Transverse colon (tissue), 4 donors: Measurements from ENCODE around the gene ELP5. TPM values are rescaled to one million over a fixed set of nuclear protein-coding genes. Genes with fewer than 3 reads are reported as not detected.
A peak's percentile ranks its signal among the peaks of the same experiment; 100 is the strongest.

ENCODE experiments used
- DNase-seq: peaks from one replicate; pipeline ENCODE4 v3.0.0-alpha.2; 2019
- H3K27ac ChIP-seq, 4 donors: fragments of 200-600 bp; sonication (generic); 2 replicates each; pipeline ENCODE4 v1.5.1; 2016 to 2018; ENCODE audit warnings: inconsistent platforms in 4 of 4
- H3K27me3 ChIP-seq: fragments of 200-600 bp; sonication (generic); 2 replicates; pipeline ENCODE4 v1.5.1; 2017; ENCODE audit warnings: inconsistent platforms
- H3K36me3 ChIP-seq, 4 donors: fragments of 200-600 bp; sonication (generic); 2 replicates each; pipeline ENCODE4 v1.5.1; 2017 to 2019; ENCODE audit warnings: inconsistent platforms in 4 of 4
- H3K4me1 ChIP-seq, 4 donors: fragments of 200-600 bp; sonication (generic); 2 replicates each; pipeline ENCODE4 v1.5.1; 2017 to 2020; ENCODE audit warnings: inconsistent platforms in 4 of 4
- H3K4me3 ChIP-seq, 4 donors: fragments of 200-600 bp; sonication (generic); 1 replicate in 1 of 4; 2 replicates in 3 of 4; pipeline versions ENCODE4 v1.5.1 to v1.6.1; 2017 to 2019; ENCODE audit warnings: inconsistent platforms in 4 of 4
- H3K9me3 ChIP-seq, 2 donors: fragments of 200-600 bp; sonication (generic); 2 replicates each; pipeline ENCODE4 v1.5.1; 2017 to 2019; ENCODE audit warnings: inconsistent platforms in 2 of 2
- CTCF ChIP-seq, 5 experiments: fragments of 200-600 bp in 3 of 5; fragments of 450-650 bp in 2 of 5; sonication (generic) in 3 of 5; IDR thresholded peaks; 1 replicate in 2 of 5; 2 replicates in 3 of 5; pipeline ENCODE4 v1.5.1; 2016 to 2017; ENCODE audit warnings: antibody characterized with exemption in 5 of 5, inconsistent platforms in 3 of 5, mild to moderate bottlenecking in 2 of 5, moderate library complexity in 1 of 5
- EP300 ChIP-seq: sonication (generic); formaldehyde crosslinking; IDR thresholded peaks from one replicate; pipeline ENCODE4 v1.6.1; 2017; ENCODE audit warnings: antibody characterized with exemption, low read depth
- POLR2A ChIP-seq: fragments of 450-650 bp; IDR thresholded peaks from one replicate; pipeline ENCODE4 v1.6.1; 2016; ENCODE audit warnings: antibody characterized with exemption, mild to moderate bottlenecking, moderate library complexity
- POLR2AphosphoS5 ChIP-seq, 3 donors: sonication (generic); formaldehyde crosslinking; IDR thresholded peaks; one replicate each; pipeline ENCODE4 v1.6.1; 2016; ENCODE audit warnings: antibody characterized with exemption in 3 of 3
- WGBS, 2 donors: methylation state at CpG; one replicate each; pipeline ENCODE4 v1.1.5; 2018; ENCODE audit warnings: low coverage in 1 of 2; 5-methylcytosine and 5-hydroxymethylcytosine counted together
- in situ Hi-C, 4 donors: fragments of 200-750 bp; cut with MboI; loops; one replicate each; pipeline versions ENCODE4 v1.15.0 to v1.15.1; 2017; ENCODE audit warnings: low sequenced_read_pairs in 3 of 4, low pct_ligation_motif_present in 1 of 4, low pct_unique_long_range_greater_than_20kb in 1 of 4
- intact Hi-C: fragments of 100-400 bp; cut with DNase I; formaldehyde crosslinking; loops from one replicate; pipeline ENCODE4 v1.15.1; 2023; ENCODE audit warnings: low total_unique reads
- total RNA-seq, 4 donors: library from RNA; depleted of rRNA; stranded (reverse); fragments of >200 nt; gene quantifications; one replicate each; pipeline ENCODE4 v1.1.0, GENCODE V29; 2016

ELP5 gene
- total RNA-seq, 4 donors from 2014 or later = 4.9 to 36.2 (median 30.3) TPM

DNA sequence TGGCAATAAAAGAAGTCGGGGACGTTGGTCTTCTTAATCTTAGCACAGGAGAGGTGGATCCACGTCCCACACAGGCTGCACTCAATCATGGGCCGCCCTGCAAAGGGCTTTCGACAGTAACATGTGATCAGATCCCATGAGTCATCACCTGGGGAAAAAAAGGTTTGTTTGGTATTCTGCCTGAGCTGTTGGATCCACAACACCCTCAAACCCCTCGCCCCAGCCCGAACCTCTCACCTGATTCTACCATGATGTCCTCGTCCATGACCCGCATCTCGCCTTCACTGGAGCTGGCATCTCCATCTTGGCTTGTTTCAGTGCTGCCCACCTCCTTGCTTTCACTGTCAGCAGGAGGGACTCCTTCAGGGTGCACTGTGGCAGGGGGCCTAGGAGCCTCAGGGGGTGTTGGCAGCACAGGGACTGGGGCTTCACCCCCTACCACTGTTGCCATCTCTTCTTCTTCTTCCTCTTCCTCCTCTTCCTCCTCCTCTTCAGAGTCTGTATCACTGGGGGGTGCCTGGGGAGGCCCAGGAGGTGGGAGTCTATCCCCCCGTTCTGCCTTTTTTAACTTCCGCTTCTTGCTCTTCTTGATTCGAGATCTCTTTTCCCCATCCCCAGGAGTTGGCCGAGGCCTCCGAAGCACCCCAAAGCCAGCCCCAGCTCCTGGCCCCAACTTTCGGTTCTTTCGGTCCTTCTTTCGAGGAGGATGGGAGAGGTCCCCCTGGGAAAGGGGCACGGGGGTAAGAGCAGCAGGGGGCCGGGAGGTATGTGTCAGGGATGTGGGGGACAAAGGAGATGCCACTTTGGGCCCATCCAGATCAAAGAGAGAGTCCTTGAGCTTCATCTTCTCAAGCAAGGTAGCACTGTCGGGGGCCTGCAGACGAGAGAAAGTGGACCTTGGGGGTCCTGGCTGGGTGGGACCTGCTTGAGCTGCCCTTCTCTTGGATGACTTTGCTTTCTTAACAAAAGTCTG lies 16.0 kb upstream of the ELP5 start:
- TF ChIP-seq EP300 (no peak), POLR2AphosphoS5 (IDR thresholded peaks at IDR 0.05) (no peak), POLR2A (no peak), CTCF (IDR thresholded peaks at IDR 0.05) (no peak)
- Histone ChIP-seq H3K27me3 (no peaks in the 10 kb centered on the region), H3K4me1 (peaks cover 40 to 67% (median 49%) of the 10 kb centered on the region in 4 donors), H3K4me3 (no peak overlapping the region), H3K36me3 (peaks cover 0 to 9% (median 4%) of the 10 kb centered on the region in 4 donors), H3K9me3 (no peaks in the 10 kb centered on the region), H3K27ac (peak overlapping the region; percentile 92 to 96 (median 94))
- in situ Hi-C loops (loop anchor here in 1 of 4 donors (25.0 kb wide), 1 partner anchor 901 kb away; no protein-coding TSS in a partner anchor), intact Hi-C loops (no loop called here)
- no peak for DNase-seq
- WGBS, 2 donors = 81 to 100% methylated on average over 5 to 22 of the region's 22 CpGs

DNA sequence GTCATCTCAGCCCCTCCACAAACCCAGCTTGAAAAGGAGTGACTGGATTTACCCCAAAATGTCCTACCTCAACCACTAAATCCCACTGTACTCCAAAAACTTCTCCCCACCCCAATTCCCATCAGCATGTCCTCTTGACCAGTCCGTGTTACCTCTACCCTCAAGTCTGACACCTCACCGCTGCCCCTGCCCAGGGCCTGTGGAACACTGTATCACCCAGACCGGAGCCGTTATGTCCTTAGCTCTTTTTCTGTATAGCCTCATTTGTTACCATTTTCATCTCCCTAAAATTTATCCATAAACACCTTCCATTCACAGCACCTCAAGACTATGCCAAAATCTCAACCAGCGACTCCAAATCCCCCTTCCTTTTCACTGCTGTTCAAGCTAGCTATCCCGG lies 15.2 kb upstream of the ELP5 start:
- in situ Hi-C loops (loop anchor here in 1 of 4 donors (25.0 kb wide), 1 partner anchor 900 kb away; no protein-coding TSS in a partner anchor), intact Hi-C loops (no loop called here)
- TF ChIP-seq POLR2A = no peak
- no peak for TF ChIP-seq POLR2AphosphoS5 (IDR thresholded peaks at IDR 0.05)
- no peak for TF ChIP-seq EP300
- TF ChIP-seq CTCF (IDR thresholded peaks at IDR 0.05) = no peak
- Histone ChIP-seq H3K4me1 (peaks cover 42 to 69% (median 55%) of the 10 kb centered on the region in 4 donors), H3K27ac (peak overlapping the region; percentile 96 to 98 (median 96)), H3K27me3 (no peaks in the 10 kb centered on the region), H3K4me3 (no peak overlapping the region), H3K9me3 (no peaks in the 10 kb centered on the region), H3K36me3 (peaks cover 0 to 9% (median 4%) of the 10 kb centered on the region in 4 donors)
- 78 to 81% methylated on average over 4 to 6 of the region's 6 CpGs for WGBS, 2 donors
- DNase-seq = no peak

- Histone ChIP-seq H3K4me1 (peaks cover 36 to 65% (median 51%) of the 10 kb centered on the region in 4 donors), H3K27ac (peak overlapping the region; percentile 96 to 98 (median 96)), H3K36me3 (peaks cover 0 to 9% (median 4%) of the 10 kb centered on the region in 4 donors), H3K4me3 (peak overlapping the region; percentile 81 to 90 (median 86)), H3K9me3 (no peaks in the 10 kb centered on the region), H3K27me3 (no peaks in the 10 kb centered on the region)
- WGBS, 2 donors = 13 to 25% methylated on average over 2 to 6 of the region's 6 CpGs
- intact Hi-C loops = no loop called here
- DNase-seq = no peak
- TF ChIP-seq CTCF (IDR thresholded peaks at IDR 0.05) (no peak), POLR2A (no peak), POLR2AphosphoS5 (IDR thresholded peaks at IDR 0.05) (no peak), EP300 (no peak)
- in situ Hi-C loops = loop anchor here in 1 of 4 donors (25.0 kb wide), 1 partner anchor 900 kb away; no protein-coding TSS in a partner anchor
Observed at GRCh38 chr17:7237266-7237760, 14.7 kb upstream of the ELP5 start.

- in situ Hi-C loops = loop anchor here in 1 of 4 donors (25.0 kb wide), 1 partner anchor 899 kb away; no protein-coding TSS in a partner anchor
- H3K27ac ChIP-seq = peak overlapping the region; percentile 96 to 98 (median 96)
- TF ChIP-seq CTCF (IDR thresholded peaks at IDR 0.05) (no peak), POLR2AphosphoS5 (IDR thresholded peaks at IDR 0.05) (peak in 1 of 3 donors; percentile 11), POLR2A (peak; percentile 47), EP300 (no peak)
- H3K27me3 ChIP-seq = no peaks in the 10 kb centered on the region
- no peaks in the 10 kb centered on the region for H3K9me3 ChIP-seq
- H3K4me3 ChIP-seq = peak overlapping the region; percentile 81 to 90 (median 86)
- peaks cover 0 to 9% (median 4%) of the 10 kb centered on the region in 4 donors for H3K36me3 ChIP-seq
- intact Hi-C loops = no loop called here
- WGBS, 2 donors = 1% methylated on average over 49 of the region's 73 CpGs; no CpG with 5 or more reads in 1 of the 2 donors
- peaks cover 31 to 59% (median 46%) of the 10 kb centered on the region in 4 donors for H3K4me1 ChIP-seq
- peak; percentile 91 for DNase-seq
Observed at GRCh38 chr17:7237761-7238419, 14.1 kb upstream of the ELP5 start.
